Measurements from ENCODE around the gene DESI2.
"Not testable (repeated sequence)": the region's sequence is repeated elsewhere in the genome, so short reads cannot be mapped to it uniquely, and the experiment has no call there.

The DESI2 gene

GRCh38 chr1:244709076-244709475 lies 56.1 kb downstream of the DESI2 start:
- DNase-seq = no peak

GRCh38 chr1:244709476-244710368 lies 56.8 kb downstream of the DESI2 start:
- DNase-seq = no peak

- no peak for DNase-seq
Measured at GRCh38 chr1:244710474-244711062, 57.6 kb downstream of the DESI2 start.

- no peak for DNase-seq
Measured at GRCh38 chr1:244712669-244713068, 59.7 kb downstream of the DESI2 start.

DNA sequence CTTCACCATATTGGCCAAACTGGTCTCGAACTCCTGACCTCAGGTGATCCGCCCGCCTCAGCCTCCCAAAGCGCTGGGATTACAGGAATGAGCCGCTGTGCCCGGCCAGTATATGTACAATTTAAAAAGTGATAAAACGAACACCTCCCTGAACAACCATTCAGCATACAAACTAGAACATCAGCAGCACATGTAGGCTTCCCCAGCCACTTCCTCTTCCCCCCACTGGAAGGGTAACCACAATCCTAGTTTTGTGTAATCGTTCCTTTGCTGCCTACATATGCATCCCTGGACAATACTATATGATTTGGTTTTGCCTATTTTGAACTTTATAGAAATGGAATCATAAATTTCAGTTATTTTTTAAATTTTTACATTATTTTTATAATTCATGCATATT lies 60.4 kb downstream of the DESI2 start:
- DNase-seq = no peak

- DNase-seq = no peak
Measured at GRCh38 chr1:244727871-244728474, 75.0 kb downstream of the DESI2 start.

GRCh38 chr1:244730153-244730933 lies 77.4 kb downstream of the DESI2 start:
- peak in 2 of 3 experiments; percentile 67 to 69 for DNase-seq

GRCh38 chr1:244730934-244731434 lies 78.1 kb downstream of the DESI2 start:
- peak in 1 of 3 experiments; percentile 46 for DNase-seq

DNA sequence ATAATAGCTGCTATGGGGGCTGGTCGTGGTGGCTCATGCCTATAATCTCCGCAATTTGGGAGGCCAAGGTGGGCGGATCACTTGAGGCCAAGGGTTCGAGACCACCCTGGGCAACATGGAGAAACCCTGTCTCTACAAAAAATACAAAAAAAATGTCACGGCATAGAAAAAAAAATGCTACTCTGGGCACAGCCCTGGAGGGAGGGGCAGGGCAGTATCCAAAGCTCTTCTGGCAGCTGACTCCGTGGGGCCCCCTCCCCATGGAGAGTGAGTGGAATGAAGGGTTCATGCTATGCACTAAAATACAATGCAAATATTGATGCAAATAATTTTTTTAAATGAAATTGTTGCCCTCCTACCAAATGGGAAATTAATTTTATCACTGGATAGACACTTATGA lies 78.7 kb downstream of the DESI2 start:
- no peak for DNase-seq

- DNase-seq = peak in 2 of 3 experiments; percentile 35 to 62
Measured at GRCh38 chr1:244732851-244733450, 80.0 kb downstream of the DESI2 start.

DNA sequence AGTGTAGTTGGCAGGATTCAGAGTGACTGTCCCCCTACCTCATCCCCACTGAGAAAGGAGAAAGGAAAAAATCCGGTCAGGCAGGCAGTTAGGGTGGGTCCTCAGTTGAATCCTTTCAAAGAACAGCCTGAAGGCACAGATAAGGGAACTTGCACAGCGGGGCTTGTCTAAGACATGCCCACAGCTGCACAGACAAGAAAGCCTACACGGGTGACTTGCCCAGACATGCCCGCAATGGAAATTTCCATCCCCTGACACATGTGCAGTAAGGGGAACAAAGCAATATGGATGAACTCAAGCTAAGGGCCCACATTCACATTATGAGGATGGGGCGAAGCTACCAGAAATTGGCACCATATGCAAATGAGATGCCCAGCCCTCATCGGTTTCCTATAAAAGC lies 82.5 kb downstream of the DESI2 start:
- peak in 1 of 3 experiments; percentile 8 for DNase-seq

GRCh38 chr1:244735876-244736561 lies 83.1 kb downstream of the DESI2 start:
- DNase-seq = no peak

DNA sequence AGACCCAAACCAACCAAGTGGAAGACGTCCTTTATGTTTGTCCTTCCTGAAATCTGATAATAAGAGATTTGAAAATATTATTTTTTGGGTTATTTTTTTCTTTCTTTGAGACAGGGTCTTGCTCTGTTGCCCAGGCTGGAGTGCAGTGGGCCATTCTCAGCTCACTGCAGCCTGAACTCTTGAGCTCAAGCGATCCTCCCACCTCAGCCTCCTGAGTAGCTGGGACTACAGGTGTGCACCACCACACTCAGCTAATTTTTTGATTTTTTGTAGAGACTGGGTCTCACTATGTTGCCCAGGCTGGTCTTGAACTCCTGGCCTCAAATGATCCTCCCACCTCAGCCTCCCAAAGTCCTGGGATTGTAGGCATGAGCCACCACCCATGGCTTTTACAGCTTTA lies 86.2 kb downstream of the DESI2 start:
- DNase-seq = not testable (repeated sequence)

- not testable (repeated sequence) for DNase-seq
Measured at GRCh38 chr1:244740027-244740617, 87.2 kb downstream of the DESI2 start.

GRCh38 chr1:244741692-244742091 lies 88.8 kb downstream of the DESI2 start:
- no peak for DNase-seq

DNA sequence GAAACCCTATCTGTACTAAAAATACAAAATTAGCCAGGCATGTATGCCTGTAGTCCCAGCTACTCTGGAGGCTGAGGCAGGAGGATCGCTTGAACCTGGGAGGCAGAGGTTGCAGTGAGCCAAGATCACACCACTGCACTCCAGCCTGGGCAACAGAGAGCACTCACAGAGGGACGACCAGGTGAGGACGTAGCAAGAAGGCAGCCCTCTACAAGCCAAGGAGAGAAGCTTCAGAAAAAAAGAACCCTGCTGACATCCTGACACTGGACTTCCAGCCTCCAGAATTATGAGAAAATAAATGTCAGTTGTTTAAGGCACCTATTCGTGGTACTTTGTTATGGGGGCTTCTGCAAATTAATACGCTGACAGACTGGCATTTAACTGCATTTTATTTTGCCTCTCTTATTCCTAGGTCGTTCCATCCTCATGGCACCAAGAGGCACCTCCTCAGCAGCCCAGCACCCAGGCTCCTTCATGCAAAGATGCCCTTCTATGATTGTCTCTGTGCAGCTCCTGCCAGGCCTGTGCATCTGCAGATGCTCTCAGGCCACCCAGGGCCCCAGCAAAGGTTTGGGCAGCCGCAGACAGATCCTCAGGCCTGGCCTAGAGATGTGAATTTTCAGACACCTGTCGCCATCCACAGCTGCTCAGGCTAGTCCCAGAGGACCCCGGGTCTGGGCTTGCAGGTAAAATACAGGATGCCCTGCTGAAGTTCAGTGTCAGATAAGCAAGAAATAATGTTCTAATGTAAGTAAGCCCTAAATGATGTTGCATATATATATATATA lies 96.5 kb downstream of the DESI2 start:
- DNase-seq = no peak

DNA sequence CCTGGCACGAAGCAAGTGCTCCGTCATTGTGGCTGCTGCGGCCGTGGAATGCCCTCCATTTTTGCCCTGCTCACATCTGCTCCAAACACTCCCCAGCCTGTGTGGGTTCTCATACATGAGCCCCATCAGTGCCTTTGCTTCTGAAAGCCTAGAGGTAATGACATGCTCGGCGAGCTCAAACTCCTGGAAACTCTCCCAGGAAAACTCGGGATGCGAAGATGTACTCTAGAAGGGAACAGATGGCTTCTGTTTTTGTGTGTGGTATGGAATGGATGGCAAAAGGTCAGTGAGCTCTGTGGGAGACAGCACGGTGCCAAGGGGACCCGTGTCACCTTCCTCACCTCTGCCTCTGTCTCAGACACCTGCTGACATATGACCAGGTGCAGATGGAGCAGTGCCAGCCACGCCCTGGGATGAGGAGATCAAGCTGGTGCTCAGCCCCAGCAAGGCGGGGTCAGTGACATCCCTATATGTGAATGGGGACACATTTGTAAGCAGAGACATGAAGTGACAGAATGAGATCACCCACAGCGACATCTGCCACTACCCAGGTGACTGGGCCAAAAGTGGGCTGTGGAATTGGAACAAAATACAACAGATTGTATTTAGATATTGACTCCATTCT lies 98.5 kb downstream of the DESI2 start:
- peak; percentile 12 to 28 (median 15) for DNase-seq

- DNase-seq = no peak
Measured at GRCh38 chr1:244755673-244756072, 102.7 kb downstream of the DESI2 start.

DNA sequence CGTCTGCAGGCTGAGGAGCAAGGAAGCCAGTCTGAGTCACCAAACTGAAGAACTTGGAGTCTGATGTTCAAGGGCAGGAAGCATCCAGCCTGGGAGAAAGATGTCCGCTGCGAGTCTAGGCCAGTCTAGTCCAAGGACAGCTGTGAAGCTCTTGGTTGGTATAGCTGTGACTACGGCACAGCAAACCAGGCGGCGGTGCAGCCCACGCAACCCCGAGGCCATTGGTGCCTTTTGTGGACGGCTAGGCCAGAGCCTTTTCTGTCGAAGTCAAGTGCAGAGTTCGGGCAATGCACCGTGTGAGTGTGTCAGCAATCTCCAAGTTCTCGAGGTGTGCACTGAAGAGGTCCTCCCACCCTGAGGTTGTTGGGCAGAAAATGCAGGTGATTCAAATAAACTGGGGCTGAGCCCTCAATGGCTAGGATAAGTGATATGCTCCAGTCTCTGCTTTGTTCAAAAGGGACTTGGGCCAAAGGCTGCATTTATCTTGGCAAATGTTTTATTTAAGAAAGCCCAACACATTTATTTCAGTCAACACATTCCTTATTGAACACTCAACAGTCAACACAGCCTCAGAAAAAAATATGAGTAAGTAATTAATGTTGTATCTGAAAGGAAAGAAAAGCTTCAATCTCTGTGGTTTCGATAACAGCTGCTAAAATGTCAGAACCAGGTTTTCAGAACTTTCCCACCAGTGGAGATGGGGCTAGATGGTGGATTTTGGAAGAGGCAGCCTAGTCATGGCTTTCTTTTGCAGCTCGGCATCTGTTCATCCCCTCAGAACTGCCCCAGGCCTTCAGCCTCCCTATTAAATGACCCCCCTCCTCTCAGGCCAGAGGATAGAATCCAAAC lies 104.4 kb downstream of the DESI2 start:
- DNase-seq = no peak

Measured in NCI-H1417 (cell line).